Cardiac fibroblast (primary cell): ENCODE measurements around the gene PDLIM4.

Source experiments
- DNase-seq, 2 donors: peaks; one replicate each; pipeline versions ENCODE4 v3.0.0 to v3.0.0-alpha.2; 2010; ENCODE audit warnings: low read depth in 2 of 2
- H3K4me3 ChIP-seq, 2 donors: replicated peaks in 1 of 2; 1 replicate in 1 of 2; 2 replicates in 1 of 2; pipeline ENCODE4 v1.5.1; 2011; ENCODE audit warnings: low read depth in 2 of 2, low read length in 2 of 2, mild to moderate bottlenecking in 2 of 2, moderate library complexity in 1 of 2
- TF ChIP-seq, protein P1 (sequence below): IDR thresholded peaks from one replicate; pipeline ENCODE4 v1.5.1; 2011; ENCODE audit warnings: low read depth, mild to moderate bottlenecking, low read length, inconsistent platforms

The PDLIM4 gene

DNA sequence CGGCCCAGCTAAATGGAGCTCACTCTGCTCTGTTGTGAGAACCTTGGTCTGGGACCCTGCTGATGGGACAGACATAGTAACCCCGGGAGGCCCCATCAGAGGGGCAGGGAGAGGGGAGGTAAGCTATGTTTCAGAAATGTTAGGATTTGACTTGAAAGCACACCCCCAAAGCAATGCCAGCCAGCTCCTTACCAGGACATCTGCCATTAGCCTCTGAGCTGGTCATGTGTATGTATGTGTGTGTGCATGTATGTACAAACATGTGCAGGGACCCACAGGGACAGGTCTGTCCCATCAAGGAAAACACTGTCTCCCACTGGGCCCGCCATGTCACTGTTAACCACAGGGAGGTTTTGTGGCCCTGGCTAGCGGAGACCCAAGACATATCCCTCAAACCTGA lies 51.2 kb downstream of the PDLIM4 start:
- H3K4me3 ChIP-seq: no peak overlapping the region
- TF ChIP-seq, protein P1, sequence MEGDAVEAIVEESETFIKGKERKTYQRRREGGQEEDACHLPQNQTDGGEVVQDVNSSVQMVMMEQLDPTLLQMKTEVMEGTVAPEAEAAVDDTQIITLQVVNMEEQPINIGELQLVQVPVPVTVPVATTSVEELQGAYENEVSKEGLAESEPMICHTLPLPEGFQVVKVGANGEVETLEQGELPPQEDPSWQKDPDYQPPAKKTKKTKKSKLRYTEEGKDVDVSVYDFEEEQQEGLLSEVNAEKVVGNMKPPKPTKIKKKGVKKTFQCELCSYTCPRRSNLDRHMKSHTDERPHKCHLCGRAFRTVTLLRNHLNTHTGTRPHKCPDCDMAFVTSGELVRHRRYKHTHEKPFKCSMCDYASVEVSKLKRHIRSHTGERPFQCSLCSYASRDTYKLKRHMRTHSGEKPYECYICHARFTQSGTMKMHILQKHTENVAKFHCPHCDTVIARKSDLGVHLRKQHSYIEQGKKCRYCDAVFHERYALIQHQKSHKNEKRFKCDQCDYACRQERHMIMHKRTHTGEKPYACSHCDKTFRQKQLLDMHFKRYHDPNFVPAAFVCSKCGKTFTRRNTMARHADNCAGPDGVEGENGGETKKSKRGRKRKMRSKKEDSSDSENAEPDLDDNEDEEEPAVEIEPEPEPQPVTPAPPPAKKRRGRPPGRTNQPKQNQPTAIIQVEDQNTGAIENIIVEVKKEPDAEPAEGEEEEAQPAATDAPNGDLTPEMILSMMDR: no peak
- DNase-seq: no peak

DNA sequence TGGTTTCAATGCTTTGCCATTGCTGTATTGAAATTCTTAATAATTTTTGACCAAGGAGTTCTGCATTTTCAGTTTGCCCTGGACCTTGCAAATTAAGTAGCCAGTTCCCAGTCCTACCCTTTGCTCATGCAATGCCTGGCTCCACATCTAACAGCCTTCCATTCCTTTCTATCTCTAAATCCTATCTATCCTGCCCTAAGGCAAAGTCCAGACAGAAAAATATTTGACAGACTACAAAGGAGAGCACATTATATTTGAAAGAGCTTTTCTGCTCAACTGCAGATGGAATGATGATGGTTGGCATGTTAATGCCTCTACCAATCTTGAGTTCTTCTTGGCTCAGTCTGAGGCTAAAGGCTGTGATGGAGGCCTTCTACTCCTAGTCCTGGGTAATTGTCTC lies 52.2 kb downstream of the PDLIM4 start:
- TF ChIP-seq, protein P1: no peak
- no peak overlapping the region for H3K4me3 ChIP-seq
- DNase-seq: no peak

DNA sequence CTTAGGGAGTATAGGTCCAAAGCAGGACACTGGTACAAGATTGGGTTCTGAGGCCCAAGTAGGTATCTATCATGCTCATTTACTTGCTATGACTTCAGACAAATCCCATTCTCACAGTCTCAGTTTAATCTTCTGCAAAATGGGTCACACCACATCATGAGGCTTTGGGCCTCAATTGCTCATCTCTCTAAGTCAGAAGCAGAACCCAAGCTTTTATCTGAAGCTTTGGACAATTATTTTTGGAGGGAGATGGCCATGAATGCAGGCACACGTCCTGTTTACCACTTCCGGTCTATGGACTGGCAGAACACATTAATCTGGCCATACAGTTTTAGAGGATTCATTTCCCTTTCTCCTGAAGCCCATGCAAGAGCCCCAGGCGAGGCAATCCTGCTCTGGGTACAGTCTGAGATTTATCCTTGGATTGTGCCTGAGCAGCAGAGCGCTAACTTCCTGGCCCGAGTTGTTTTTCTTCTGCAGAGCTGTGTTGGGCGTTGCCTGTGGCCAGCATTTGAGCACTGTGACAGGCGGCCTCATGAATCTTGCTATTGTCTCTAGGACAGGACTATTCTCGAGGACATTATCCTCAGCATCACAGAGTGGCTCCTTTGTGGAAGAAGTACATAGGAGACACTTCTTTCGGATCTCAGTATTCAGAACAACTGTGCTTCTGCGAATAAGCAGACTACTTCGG lies 52.8 kb downstream of the PDLIM4 start:
- DNase-seq: no peak
- TF ChIP-seq, protein P1: no peak
- H3K4me3 ChIP-seq: no peak overlapping the region

DNA sequence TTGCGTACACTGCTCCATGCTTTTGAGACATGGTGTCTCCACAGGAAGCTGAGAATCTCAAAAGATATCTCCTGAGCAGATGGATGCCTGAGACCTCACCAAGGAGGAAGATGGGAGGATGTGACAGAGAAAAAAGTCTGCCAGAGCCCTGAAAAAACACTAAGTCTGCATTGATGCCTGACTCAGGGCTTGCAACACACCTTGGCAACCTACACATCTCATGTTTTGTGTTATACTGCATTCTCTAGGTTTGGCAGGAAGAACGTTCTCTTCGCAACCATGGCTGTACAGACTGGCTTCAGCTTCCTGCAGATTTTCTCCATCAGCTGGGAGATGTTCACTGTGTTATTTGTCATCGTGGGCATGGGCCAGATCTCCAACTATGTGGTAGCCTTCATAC lies 55.9 kb downstream of the PDLIM4 start:
- no peak overlapping the region for H3K4me3 ChIP-seq
- TF ChIP-seq, protein P1: no peak
- peak; percentile 90 for DNase-seq

DNA sequence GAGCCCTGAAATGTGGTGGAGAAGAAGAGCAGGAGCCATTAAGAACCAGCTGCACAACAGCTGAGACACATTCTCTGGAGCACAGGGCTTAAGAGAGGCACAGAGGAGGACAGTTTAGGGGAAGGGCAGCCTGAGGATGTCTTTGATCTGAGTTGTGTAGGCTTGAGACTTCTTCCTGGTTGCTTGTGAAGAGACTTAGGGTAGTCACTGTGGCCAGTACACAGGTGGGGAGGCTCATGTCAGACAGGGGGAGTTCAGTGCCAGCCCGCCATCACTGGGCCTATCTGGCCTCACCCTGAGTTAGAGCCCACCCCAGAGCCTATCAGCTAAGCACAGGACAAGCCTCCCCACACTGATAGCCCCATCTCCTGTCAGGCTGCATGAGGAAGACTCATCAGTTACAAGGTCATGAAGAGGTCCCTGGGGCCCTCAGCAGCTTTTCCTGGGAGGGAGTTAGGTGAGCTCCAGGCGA lies 56.5 kb downstream of the PDLIM4 start:
- TF ChIP-seq, protein P1: no peak
- no peak for DNase-seq
- H3K4me3 ChIP-seq: no peak overlapping the region

DNA sequence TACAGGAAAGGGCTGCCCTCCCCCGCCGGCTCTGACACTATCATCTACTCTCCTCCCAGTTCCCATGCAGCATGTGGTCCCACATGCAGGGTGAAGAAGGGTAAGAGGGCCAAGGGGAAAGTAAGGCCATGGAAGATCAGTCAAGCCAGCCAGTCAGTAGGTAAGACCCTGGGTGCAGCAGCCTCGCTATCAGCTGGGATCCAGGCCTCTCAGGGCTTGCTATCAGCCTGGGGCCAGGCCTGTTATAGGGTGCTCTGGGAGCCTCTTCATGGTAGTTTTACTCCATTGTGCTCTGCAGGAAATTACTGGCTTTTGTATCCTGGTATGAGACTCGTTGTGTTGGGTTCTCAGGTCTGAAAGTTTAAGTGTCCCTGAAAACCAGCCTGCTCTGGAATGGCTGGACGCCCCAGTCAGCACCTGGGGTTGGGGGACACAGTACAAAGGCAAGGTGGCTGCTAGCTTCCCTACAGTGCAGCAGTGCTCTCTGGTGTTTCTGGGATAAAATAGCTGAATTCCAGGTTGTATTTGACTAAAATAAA lies 58.1 kb downstream of the PDLIM4 start:
- TF ChIP-seq, protein P1: no peak
- no peak for DNase-seq

More for the DNA sequence above, 58.1 kb downstream of the PDLIM4 start:
- H3K4me3 ChIP-seq: no peak overlapping the region
